PC-9 (cell line): ENCODE results near the gene CFL1.

ENCODE experiments used
- EZH2 ChIP-seq: fragments of 200-600 bp; sonication (generic); IDR thresholded peaks from 2 replicates; pipeline ENCODE4 v1.8.0; 2017; ENCODE audit warnings: antibody characterized with exemption, low read depth
- TF ChIP-seq, protein P1 (sequence below): fragments of 200-600 bp; sonication (generic); conservative IDR thresholded peaks from 2 replicates; pipeline ENCODE4 v1.6.1; 2017; ENCODE audit warnings: mixed run types, antibody characterized with exemption, mild to moderate bottlenecking, moderate library complexity

DNA sequence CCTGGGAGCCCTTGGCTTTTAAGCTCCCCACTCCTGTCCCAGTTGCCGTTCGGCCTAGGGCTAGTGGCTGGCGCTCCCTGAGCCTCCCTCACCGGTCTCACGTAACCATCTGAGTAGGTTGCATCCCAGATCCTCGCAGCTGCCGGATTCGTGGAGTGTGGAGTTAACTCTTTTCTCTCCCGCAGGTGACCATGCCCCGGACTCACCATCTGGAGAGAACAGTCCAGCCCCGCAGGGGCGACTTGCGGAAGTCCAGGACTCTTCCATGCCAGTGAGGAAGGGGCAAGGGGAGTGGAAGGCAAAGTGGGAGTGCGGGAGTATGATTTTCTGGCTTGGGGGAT, 3.2 kb upstream of the CFL1 start:
- TF ChIP-seq EZH2 = no peak
- TF ChIP-seq, protein P1, sequence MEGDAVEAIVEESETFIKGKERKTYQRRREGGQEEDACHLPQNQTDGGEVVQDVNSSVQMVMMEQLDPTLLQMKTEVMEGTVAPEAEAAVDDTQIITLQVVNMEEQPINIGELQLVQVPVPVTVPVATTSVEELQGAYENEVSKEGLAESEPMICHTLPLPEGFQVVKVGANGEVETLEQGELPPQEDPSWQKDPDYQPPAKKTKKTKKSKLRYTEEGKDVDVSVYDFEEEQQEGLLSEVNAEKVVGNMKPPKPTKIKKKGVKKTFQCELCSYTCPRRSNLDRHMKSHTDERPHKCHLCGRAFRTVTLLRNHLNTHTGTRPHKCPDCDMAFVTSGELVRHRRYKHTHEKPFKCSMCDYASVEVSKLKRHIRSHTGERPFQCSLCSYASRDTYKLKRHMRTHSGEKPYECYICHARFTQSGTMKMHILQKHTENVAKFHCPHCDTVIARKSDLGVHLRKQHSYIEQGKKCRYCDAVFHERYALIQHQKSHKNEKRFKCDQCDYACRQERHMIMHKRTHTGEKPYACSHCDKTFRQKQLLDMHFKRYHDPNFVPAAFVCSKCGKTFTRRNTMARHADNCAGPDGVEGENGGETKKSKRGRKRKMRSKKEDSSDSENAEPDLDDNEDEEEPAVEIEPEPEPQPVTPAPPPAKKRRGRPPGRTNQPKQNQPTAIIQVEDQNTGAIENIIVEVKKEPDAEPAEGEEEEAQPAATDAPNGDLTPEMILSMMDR = no peak
